ENCODE data around the gene PRG2. TPM values are rescaled to one million over a fixed set of nuclear protein-coding genes. Genes with fewer than 3 reads are reported as not detected.

The PRG2 gene, protein sequence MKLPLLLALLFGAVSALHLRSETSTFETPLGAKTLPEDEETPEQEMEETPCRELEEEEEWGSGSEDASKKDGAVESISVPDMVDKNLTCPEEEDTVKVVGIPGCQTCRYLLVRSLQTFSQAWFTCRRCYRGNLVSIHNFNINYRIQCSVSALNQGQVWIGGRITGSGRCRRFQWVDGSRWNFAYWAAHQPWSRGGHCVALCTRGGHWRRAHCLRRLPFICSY
- total RNA-seq (ENCODE audit: unreplicated experiment), result not detected
- long read RNA-seq, result 0 reads

- no peaks in the 10 kb centered on the region for H3K36me3 Mint-ChIP-seq (ENCODE audit: unreplicated experiment)
Measured at GRCh38 chr11:57390535-57390934, at the start of gene PRG2. Gene PRG2 (minus strand): TSS chr11:57390650. CDS start chr11:57389944, 706 bp downstream.

DNA sequence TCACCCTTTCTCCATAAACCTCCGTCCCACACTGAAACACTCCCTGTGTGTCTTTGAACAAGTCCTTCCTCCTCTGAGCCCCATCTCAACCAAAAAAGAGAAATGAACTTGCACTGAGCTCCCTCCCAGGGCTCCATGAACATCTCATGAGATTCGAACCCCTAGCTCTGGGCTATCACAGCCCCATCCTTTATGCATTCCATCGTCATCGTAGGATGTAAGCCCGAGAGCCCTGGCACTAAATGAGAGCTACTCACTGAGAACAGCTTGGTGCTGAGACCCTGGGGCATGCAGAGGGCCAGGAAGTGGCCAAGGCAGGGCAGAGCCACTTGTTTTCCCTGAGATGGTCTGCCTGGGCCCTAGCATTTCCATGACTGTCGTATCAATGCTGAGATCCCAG is 49.3 kb upstream of the PRG2 start:
- H3K27ac Mint-ChIP-seq (ENCODE audit: unreplicated experiment), result no peak overlapping the region
- H3K4me3 Mint-ChIP-seq (ENCODE audit: unreplicated experiment), result no peak overlapping the region
- H3K9me3 Mint-ChIP-seq (ENCODE audit: unreplicated experiment), result peaks cover 1% of the 10 kb centered on the region
- no peaks in the 10 kb centered on the region for H3K27me3 Mint-ChIP-seq (ENCODE audit: unreplicated experiment)
- peaks cover 5% of the 10 kb centered on the region for H3K4me1 Mint-ChIP-seq (ENCODE audit: low read depth, unreplicated experiment)
- H3K36me3 Mint-ChIP-seq (ENCODE audit: unreplicated experiment), result no peaks in the 10 kb centered on the region
- DNase-seq, result no peak
- TF ChIP-seq, protein P1, sequence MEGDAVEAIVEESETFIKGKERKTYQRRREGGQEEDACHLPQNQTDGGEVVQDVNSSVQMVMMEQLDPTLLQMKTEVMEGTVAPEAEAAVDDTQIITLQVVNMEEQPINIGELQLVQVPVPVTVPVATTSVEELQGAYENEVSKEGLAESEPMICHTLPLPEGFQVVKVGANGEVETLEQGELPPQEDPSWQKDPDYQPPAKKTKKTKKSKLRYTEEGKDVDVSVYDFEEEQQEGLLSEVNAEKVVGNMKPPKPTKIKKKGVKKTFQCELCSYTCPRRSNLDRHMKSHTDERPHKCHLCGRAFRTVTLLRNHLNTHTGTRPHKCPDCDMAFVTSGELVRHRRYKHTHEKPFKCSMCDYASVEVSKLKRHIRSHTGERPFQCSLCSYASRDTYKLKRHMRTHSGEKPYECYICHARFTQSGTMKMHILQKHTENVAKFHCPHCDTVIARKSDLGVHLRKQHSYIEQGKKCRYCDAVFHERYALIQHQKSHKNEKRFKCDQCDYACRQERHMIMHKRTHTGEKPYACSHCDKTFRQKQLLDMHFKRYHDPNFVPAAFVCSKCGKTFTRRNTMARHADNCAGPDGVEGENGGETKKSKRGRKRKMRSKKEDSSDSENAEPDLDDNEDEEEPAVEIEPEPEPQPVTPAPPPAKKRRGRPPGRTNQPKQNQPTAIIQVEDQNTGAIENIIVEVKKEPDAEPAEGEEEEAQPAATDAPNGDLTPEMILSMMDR (IDR thresholded peaks at IDR 0.05; ENCODE audit: partially characterized antibody, unreplicated experiment), result no peak

More at GRCh38 chr11:57390535-57390934, at the start of gene PRG2:
- Mint-ChIP-seq H3K9me3 (ENCODE audit: unreplicated experiment) (no peaks in the 10 kb centered on the region), H3K27ac (ENCODE audit: unreplicated experiment) (no peak within 1 kb of the TSS), H3K27me3 (ENCODE audit: unreplicated experiment) (no peaks in the 10 kb centered on the region), H3K4me1 (ENCODE audit: low read depth, unreplicated experiment) (no peaks in the 10 kb centered on the region), H3K4me3 (ENCODE audit: unreplicated experiment) (no peak within 1 kb of the TSS)
- TF ChIP-seq, protein P1 (IDR thresholded peaks at IDR 0.05; ENCODE audit: partially characterized antibody, unreplicated experiment), result no peak
- no peak for DNase-seq

DNA sequence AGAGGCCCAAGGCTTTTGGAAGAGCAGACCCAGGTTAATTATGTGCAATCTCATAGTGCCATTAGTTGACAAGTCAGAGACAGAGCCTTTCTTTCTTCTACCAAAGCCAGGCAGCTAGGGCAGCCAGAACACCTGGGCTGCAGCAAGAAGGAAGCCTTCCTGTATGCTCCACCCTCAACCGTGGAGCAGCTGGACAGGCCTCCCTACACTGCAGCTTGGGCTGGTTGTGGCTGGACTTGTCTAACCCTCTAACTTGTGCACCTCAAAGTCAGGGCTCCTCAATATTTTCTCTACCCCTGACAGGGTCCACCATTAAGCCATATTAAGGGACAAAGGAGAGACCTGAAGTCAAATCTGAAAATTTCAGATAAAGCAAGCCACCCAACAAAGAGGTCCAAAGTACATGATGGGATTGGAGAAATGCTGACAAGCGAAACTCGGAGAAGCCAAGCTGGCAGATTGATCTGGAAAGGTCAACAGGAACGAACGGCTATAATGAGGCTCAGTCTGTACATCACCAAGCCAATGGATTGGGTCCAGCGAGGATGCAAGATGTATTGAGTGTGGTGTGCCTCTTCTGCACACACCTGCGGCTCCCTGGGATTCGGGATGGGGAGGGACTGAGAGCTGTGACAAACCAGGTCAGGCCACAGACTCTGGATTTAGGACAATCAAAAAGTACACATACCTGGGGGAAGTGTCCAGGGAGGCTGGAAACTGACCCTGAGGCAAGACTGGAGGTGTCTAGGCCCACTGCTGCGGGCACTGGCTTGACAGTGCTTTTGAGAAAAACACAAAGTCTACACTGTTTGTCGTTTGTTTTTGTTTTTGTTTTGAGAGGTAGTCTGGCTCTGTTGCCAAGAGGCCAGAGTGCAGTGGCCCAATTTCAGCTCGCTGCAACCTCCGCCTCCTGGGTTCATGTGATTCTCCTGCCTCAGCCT is 48.2 kb upstream of the PRG2 start:
- Mint-ChIP-seq H3K9me3 (ENCODE audit: unreplicated experiment) (peaks cover 1% of the 10 kb centered on the region), H3K4me1 (ENCODE audit: low read depth, unreplicated experiment) (peaks cover 15% of the 10 kb centered on the region), H3K27ac (ENCODE audit: unreplicated experiment) (no peak overlapping the region), H3K4me3 (ENCODE audit: unreplicated experiment) (no peak overlapping the region), H3K36me3 (ENCODE audit: unreplicated experiment) (no peaks in the 10 kb centered on the region), H3K27me3 (ENCODE audit: unreplicated experiment) (no peaks in the 10 kb centered on the region)
- no peak for DNase-seq
- TF ChIP-seq, protein P1 (IDR thresholded peaks at IDR 0.05; ENCODE audit: partially characterized antibody, unreplicated experiment), result no peak

DNA sequence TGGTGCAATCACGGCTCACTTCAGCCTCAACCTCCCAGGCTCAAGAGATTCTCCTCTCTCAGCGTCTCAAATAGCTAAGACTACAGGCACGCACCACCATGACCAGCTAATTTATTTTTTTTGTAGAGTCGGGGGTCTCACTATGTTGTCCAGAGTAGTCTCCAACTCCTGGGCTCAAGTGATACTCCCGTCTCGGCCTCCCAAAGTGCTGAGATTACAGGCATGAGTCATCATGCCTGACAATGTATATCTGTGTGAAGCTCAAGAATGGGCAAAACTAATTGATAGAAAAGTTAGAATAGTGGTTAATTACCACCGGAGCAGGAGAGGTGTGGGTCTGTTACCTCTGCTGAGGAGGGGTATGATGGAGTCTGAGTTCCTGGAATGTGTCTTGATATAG is 45.6 kb upstream of the PRG2 start:
- H3K9me3 Mint-ChIP-seq (ENCODE audit: unreplicated experiment), result peaks cover 2% of the 10 kb centered on the region
- no peak for DNase-seq
- H3K4me1 Mint-ChIP-seq (ENCODE audit: low read depth, unreplicated experiment), result peaks cover 20% of the 10 kb centered on the region
- TF ChIP-seq, protein P1 (IDR thresholded peaks at IDR 0.05; ENCODE audit: partially characterized antibody, unreplicated experiment), result no peak
- H3K36me3 Mint-ChIP-seq (ENCODE audit: unreplicated experiment), result no peaks in the 10 kb centered on the region
- H3K27me3 Mint-ChIP-seq (ENCODE audit: unreplicated experiment), result peaks cover 5% of the 10 kb centered on the region
- H3K4me3 Mint-ChIP-seq (ENCODE audit: unreplicated experiment), result no peak overlapping the region
- no peak overlapping the region for H3K27ac Mint-ChIP-seq (ENCODE audit: unreplicated experiment)
